Activated B cell treated with CpG ODN at 0.5 μM for 24 hours (primary cell): ENCODE measurements around the gene SHF. TPM values are rescaled to one million over a fixed set of nuclear protein-coding genes. Genes with fewer than 3 reads are reported as not detected.

Experiments
- ATAC-seq: fragments of 200-7000 bp; cut with Tn5 transposase; one replicate; pipeline ENCODE4 v1.10.0; 2021; ENCODE audit warnings: low read depth, mild to moderate bottlenecking, moderate library complexity
- CTCF ChIA-PET: fragments of 350-600 bp; sonication (Branson Sonifier 250); formaldehyde crosslinking; loops from one replicate; lab custom pipeline; 2021; ENCODE audit warnings: antibody characterized with exemption; lab: Charles Lee
- POLR2A ChIA-PET: fragments of 350-600 bp; sonication (Branson Sonifier 250); formaldehyde crosslinking; loops from one replicate; lab custom pipeline; 2021; ENCODE audit warnings: antibody characterized with exemption; lab: Charles Lee
- DNase-seq: peaks from one replicate; pipeline ENCODE4 v3.0.0; 2022
- H3K27ac Mint-ChIP-seq: one replicate; pipeline ENCODE4 v1.8.0; 2020; ENCODE audit warnings: mixed read lengths
- H3K27me3 Mint-ChIP-seq: one replicate; pipeline ENCODE4 v1.8.0; 2021; ENCODE audit warnings: mixed read lengths
- H3K36me3 Mint-ChIP-seq: one replicate; pipeline ENCODE4 v1.8.0; 2021; ENCODE audit warnings: low read depth, mixed read lengths
- H3K4me1 Mint-ChIP-seq: one replicate; pipeline ENCODE4 v1.8.0; 2021; ENCODE audit warnings: mixed read lengths
- H3K4me3 Mint-ChIP-seq: one replicate; pipeline ENCODE4 v1.8.0; 2020; ENCODE audit warnings: mild to moderate bottlenecking, mixed read lengths
- H3K9me3 Mint-ChIP-seq: one replicate; pipeline ENCODE4 v1.8.0; 2020; ENCODE audit warnings: mixed read lengths
- intact Hi-C: fragments of 100-400 bp; cut with micrococcal nuclease; formaldehyde crosslinking; loops from one replicate; pipeline ENCODE4 v1.15.1; 2024
- total RNA-seq: library from RNA; stranded (reverse); gene quantifications from 2 replicates; pipeline ENCODE4 v1.2.3, GENCODE V29; 2022
- TF ChIP-seq, protein P1 (sequence below): fragments of 200-600 bp; IDR thresholded peaks from one replicate; pipeline ENCODE4 v1.8.0; 2022; ENCODE audit warnings: antibody characterized with exemption, mild to moderate bottlenecking

The SHF gene
- total RNA-seq, 1 donor from 2014 or later = 8.5 TPM

DNA sequence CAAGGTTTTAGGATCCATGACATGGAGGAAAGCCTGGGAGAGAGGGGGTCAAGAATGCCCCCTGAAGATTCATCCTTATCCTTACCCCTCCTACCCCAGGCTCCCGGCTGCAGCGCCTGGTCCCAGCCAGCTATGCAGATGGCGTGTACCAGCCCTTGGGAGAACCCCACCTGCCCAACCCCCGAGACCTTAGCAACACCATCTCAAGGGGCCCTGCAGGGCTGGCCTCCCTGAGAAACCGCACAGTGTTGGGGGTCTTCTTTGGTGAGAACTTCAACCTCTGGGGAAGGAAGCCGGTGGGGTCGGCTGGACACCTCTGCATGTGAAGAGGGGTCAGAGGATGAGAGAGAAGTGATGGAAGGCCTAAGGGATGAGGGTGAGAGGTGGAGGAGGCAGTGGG is 53.7 kb downstream of the SHF start:
- TF ChIP-seq, protein P1, sequence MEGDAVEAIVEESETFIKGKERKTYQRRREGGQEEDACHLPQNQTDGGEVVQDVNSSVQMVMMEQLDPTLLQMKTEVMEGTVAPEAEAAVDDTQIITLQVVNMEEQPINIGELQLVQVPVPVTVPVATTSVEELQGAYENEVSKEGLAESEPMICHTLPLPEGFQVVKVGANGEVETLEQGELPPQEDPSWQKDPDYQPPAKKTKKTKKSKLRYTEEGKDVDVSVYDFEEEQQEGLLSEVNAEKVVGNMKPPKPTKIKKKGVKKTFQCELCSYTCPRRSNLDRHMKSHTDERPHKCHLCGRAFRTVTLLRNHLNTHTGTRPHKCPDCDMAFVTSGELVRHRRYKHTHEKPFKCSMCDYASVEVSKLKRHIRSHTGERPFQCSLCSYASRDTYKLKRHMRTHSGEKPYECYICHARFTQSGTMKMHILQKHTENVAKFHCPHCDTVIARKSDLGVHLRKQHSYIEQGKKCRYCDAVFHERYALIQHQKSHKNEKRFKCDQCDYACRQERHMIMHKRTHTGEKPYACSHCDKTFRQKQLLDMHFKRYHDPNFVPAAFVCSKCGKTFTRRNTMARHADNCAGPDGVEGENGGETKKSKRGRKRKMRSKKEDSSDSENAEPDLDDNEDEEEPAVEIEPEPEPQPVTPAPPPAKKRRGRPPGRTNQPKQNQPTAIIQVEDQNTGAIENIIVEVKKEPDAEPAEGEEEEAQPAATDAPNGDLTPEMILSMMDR = no peak
- Mint-ChIP-seq H3K36me3 (no peaks in the 10 kb centered on the region), H3K4me3 (no peak overlapping the region), H3K27me3 (peaks cover 52% of the 10 kb centered on the region), H3K9me3 (no peaks in the 10 kb centered on the region), H3K27ac (no peak overlapping the region), H3K4me1 (peaks cover 12% of the 10 kb centered on the region)
- DNase-seq (no peak), ATAC-seq (no peak)
- CTCF ChIA-PET = interaction anchor here (1.1 kb wide), 1 partner anchor 13 kb away, joined by 3 read pairs; no protein-coding TSS in a partner anchor
- POLR2A ChIA-PET = no interaction called here
- intact Hi-C loops = no loop called here

DNA sequence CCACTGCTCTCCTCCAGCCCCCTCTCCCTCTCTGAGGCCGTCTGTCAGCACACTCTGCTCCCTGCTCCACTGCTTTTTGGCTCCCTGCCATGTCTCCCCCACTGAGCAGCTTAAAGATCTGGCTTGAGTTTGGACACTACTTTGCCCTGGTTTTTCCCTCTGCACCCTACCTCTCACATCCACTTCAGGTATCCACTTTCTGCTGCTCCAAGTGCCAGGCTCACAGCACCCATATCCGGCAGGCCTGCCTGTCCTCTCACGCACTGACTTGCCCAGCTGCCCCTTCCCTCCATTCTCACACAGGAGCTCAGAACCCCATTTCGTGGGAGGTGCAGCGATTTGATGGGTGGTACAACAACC is 54.2 kb downstream of the SHF start:
- Mint-ChIP-seq H3K27ac (no peak overlapping the region), H3K9me3 (no peaks in the 10 kb centered on the region), H3K36me3 (no peaks in the 10 kb centered on the region), H3K27me3 (peaks cover 56% of the 10 kb centered on the region), H3K4me1 (peaks cover 16% of the 10 kb centered on the region), H3K4me3 (no peak overlapping the region)
- ATAC-seq = no peak
- ChIA-PET CTCF (no interaction called here), POLR2A (no interaction called here)
- no peak for DNase-seq
- TF ChIP-seq, protein P1 = no peak
- intact Hi-C loops = no loop called here

- Mint-ChIP-seq H3K4me3 (no peak overlapping the region), H3K27ac (no peak overlapping the region), H3K27me3 (peaks cover 61% of the 10 kb centered on the region), H3K36me3 (no peaks in the 10 kb centered on the region), H3K4me1 (peaks cover 18% of the 10 kb centered on the region), H3K9me3 (no peaks in the 10 kb centered on the region)
- intact Hi-C loops = no loop called here
- no peak for ATAC-seq
- TF ChIP-seq, protein P1 = no peak
- ChIA-PET CTCF (interaction anchor here (1.1 kb wide), 1 partner anchor 9 kb away, joined by 3 read pairs; no protein-coding TSS in a partner anchor), POLR2A (no interaction called here)
- DNase-seq = no peak
Observed at GRCh38 chr15:45132844-45133560, 54.8 kb downstream of the SHF start.

DNA sequence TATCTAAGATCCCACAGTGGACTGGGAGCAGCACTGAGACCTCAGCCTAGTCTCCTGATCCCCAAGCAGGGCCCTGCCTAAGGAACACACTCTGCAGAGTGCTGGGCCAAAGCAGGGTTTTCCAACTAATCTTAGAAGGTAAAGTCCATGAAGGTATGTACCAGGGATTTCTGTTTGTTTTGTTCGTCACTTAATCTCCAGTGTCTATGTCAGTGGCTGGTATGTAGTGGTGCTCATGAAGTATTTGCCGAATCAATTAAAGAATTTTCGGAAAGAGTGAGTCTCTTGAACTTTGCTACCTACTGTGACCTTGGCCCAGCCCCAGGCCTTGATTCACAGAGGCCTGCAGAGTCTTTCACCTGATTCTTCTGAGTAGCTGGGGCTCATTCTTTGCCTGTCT is 56.3 kb downstream of the SHF start:
- intact Hi-C loops = no loop called here
- H3K4me1 Mint-ChIP-seq = peaks cover 18% of the 10 kb centered on the region
- no peak for ATAC-seq
- H3K27ac Mint-ChIP-seq = no peak overlapping the region
- no peak for DNase-seq
- no peaks in the 10 kb centered on the region for H3K9me3 Mint-ChIP-seq
- TF ChIP-seq, protein P1 = no peak
- no peak overlapping the region for H3K4me3 Mint-ChIP-seq
- H3K27me3 Mint-ChIP-seq = peaks cover 64% of the 10 kb centered on the region
- ChIA-PET CTCF (interaction anchor here (1.3 kb wide), 1 partner anchor 13 kb away, joined by 4 read pairs; no protein-coding TSS in a partner anchor), POLR2A (no interaction called here)
- H3K36me3 Mint-ChIP-seq = no peaks in the 10 kb centered on the region

- Mint-ChIP-seq H3K4me3 (peak overlapping the region; percentile 16), H3K9me3 (no peaks in the 10 kb centered on the region)
- no peak for DNase-seq
Observed at GRCh38 chr15:45130291-45131000, 57.3 kb downstream of the SHF start.

More at GRCh38 chr15:45130291-45131000, 57.3 kb downstream of the SHF start:
- ChIA-PET CTCF (interaction anchor here (0.5 to 1.4 kb wide), 3 partner anchors 12 to 153 kb away, joined by 3 to 8 read pairs (median 3); no protein-coding TSS in a partner anchor), POLR2A (interaction anchor here (0.5 to 0.6 kb wide), 2 partner anchors 148 to 506 kb away, joined by 3 to 4 read pairs; no protein-coding TSS in a partner anchor)
- H3K27ac Mint-ChIP-seq = no peak overlapping the region
- H3K36me3 Mint-ChIP-seq = no peaks in the 10 kb centered on the region
- peaks cover 12% of the 10 kb centered on the region for H3K4me1 Mint-ChIP-seq
- no peak for ATAC-seq
- TF ChIP-seq, protein P1 = no peak
- H3K27me3 Mint-ChIP-seq = peaks cover 69% of the 10 kb centered on the region
- intact Hi-C loops = no loop called here
